Right lobe of liver (tissue), 4 donors: ENCODE data around the gene NAV2.

ENCODE experiments used
- CTCF ChIP-seq, 4 donors: fragments of 200-600 bp in 3 of 4; fragments of 450-650 bp in 1 of 4; IDR thresholded peaks; one replicate each; pipeline versions ENCODE4 v1.5.1 to v1.8.0; 2016 to 2022; ENCODE audit warnings: antibody characterized with exemption in 4 of 4, mild to moderate bottlenecking in 2 of 4
- POLR2A ChIP-seq: fragments of 450-650 bp; IDR thresholded peaks from one replicate; pipeline ENCODE4 v1.6.1; 2017; ENCODE audit warnings: antibody characterized with exemption, mild to moderate bottlenecking
- donor health status: DM: no; HTN: no; CAD: no.
- donor health status: DM: no; HTN: no; CAD: no.
- donor health status: DM: no; HTN: yes; CAD: no.

GRCh38 chr11:19976281-19976941 lies 263.8 kb downstream of the NAV2 start:
- TF ChIP-seq POLR2A (no peak), CTCF (IDR thresholded peaks at IDR 0.05) (no peak)
